ENCODE measurements around the gene KATNAL2.

DNA sequence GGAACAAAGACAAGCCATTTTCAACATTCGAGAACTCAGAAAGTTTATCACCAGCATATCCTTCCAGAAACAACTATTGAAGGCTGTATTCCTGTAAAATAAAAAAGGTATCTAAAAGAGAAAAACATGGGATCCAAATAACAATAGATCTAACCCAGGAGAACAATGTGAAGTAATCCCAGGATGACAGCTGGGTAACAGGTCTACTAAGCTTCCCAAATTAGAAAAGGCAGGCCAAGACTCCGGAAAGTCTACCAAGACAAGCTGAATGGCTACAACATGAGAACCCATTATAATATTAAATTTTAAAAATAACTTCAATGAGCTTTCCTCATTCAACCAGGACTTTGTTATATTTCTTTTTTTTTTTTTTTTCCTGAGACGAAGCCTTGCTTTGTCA lies 6.5 kb upstream of the KATNAL2 start:
- TF ChIP-seq POLR2AphosphoS5 (IDR thresholded peaks at IDR 0.05; ENCODE audit: borderline replicate concordance, low read depth, low read length) (no peak), FOXP2 (optimal IDR thresholded peaks at IDR 0.05; ENCODE audit: control extremely low read depth, extremely low read length, insufficient read depth) (no peak)
